A549 (cell line): ENCODE results near the gene LRG1. TPM values are rescaled to one million over a fixed set of nuclear protein-coding genes. Genes with fewer than 3 reads are reported as not detected.

Experiments used
- ATAC-seq, 2 experiments: fragments of 200-7000 bp in 1 of 2; fragments of >200 bp in 1 of 2; cut with Nextera tagmentation in 1 of 2; cut with Tn5 transposase in 1 of 2; 3 replicates each; pipeline versions ENCODE4 v1.8.0 to v1.9.1; 2018 to 2020; ENCODE audit warnings: mild to moderate bottlenecking in 1 of 2, moderate library complexity in 1 of 2
- CTCF ChIA-PET: fragments of 300-600 bp; sonication (Branson Sonifier 250); formaldehyde crosslinking; extraction: SDS; loops from one replicate; lab custom pipeline; 2021; ENCODE audit warnings: antibody characterized with exemption, inconsistent platforms; lab: Yijun Ruan, JAX
- POLR2A ChIA-PET: fragments of 350-600 bp; formaldehyde crosslinking; extraction: SDS; loops from one replicate; lab custom pipeline; 2021; ENCODE audit warnings: antibody characterized with exemption, inconsistent platforms; lab: Yijun Ruan, JAX
- DNase-seq, 2 experiments: peaks; one replicate each; pipeline versions ENCODE4 v3.0.0 to v3.0.0-alpha.2; 2011 to 2016; ENCODE audit warnings: low read depth in 1 of 2, low spot score in 1 of 2
- FAIRE-seq: peaks from 2 replicates; lab custom pipeline; 2011; peaks lifted over from hg19 to GRCh38; lab: Jason Lieb, UNC
- H3K27ac ChIP-seq, 2 experiments: fragments of >200 bp; sonication (Bioruptor Twin); formaldehyde crosslinking; 3 replicates each; pipeline ENCODE4 v1.5.1; 2016 to 2017
- H3K4me1 ChIP-seq: fragments of >200 bp; sonication (Bioruptor Twin); formaldehyde crosslinking; 3 replicates; pipeline ENCODE4 v1.6.1; 2016
- H3K4me2 ChIP-seq: fragments of >200 bp; sonication (Bioruptor Twin); formaldehyde crosslinking; 3 replicates; pipeline ENCODE4 v1.6.1; 2016
- H3K4me3 ChIP-seq: fragments of >200 bp; sonication (Bioruptor Twin); formaldehyde crosslinking; 3 replicates; pipeline ENCODE4 v1.5.1; 2016
- H3K9me3 ChIP-seq: fragments of >200 bp; sonication (Bioruptor Twin); formaldehyde crosslinking; 3 replicates; pipeline ENCODE4 v1.6.1; 2016
- CTCF ChIP-seq: fragments of >200 bp; sonication (Bioruptor Twin); formaldehyde crosslinking; IDR thresholded peaks from 3 replicates; pipeline ENCODE4 v1.5.1; 2016
- E2F6 ChIP-seq: IDR thresholded peaks from 2 replicates; pipeline ENCODE4 v1.6.1; 2012; ENCODE audit warnings: low read depth, borderline replicate concordance
- ELK1 ChIP-seq: fragments of 150-350 bp; IDR thresholded peaks from 2 replicates; pipeline ENCODE4 v1.6.1; 2014; ENCODE audit warnings: low read depth, mild to moderate bottlenecking, low read length
- FOSL2 ChIP-seq, 2 experiments: fragments of 450-650 bp in 1 of 2; fragments of >200 bp in 1 of 2; sonication (Bioruptor Twin) in 1 of 2; formaldehyde crosslinking; IDR thresholded peaks; 2 replicates each; pipeline versions ENCODE4 v1.5.0 to v1.6.1; 2016 to 2020; ENCODE audit warnings: mild to moderate bottlenecking in 1 of 2, moderate library complexity in 1 of 2
- FOXS1 ChIP-seq: fragments of 250-450 bp; sonication (Bioruptor Pico); IDR thresholded peaks from 2 replicates; pipeline ENCODE4 v1.5.0; 2020; ENCODE audit warnings: mild to moderate bottlenecking, moderate library complexity
- GATA3 ChIP-seq: IDR thresholded peaks from 2 replicates; pipeline ENCODE4 v1.6.1; 2012; ENCODE audit warnings: borderline replicate concordance
- HDAC2 ChIP-seq: fragments of 200-600 bp; sonication (generic); IDR thresholded peaks from 2 replicates; pipeline ENCODE4 v1.6.1; 2016
- HES2 ChIP-seq: fragments of >200 bp; sonication (Bioruptor Twin); formaldehyde crosslinking; IDR thresholded peaks from 2 replicates; pipeline ENCODE4 v1.6.1; 2016
- JUNB ChIP-seq: fragments of >200 bp; sonication (Bioruptor Twin); formaldehyde crosslinking; IDR thresholded peaks from 2 replicates; pipeline ENCODE4 v1.6.1; 2016
- MAFK ChIP-seq: fragments of 450-650 bp; IDR thresholded peaks from 2 replicates; pipeline ENCODE4 v1.6.1; 2014; ENCODE audit not compliant: partially characterized antibody
- MYC ChIP-seq: IDR thresholded peaks from 2 replicates; pipeline ENCODE4 v1.6.1; 2012; ENCODE audit warnings: mild to moderate bottlenecking, inconsistent platforms, low read length, improper control_type of control experiment, borderline replicate concordance
- NFE2L2 ChIP-seq: fragments of 150-350 bp; conservative IDR thresholded peaks from 2 replicates; pipeline ENCODE4 v1.6.1; 2014; ENCODE audit warnings: low read length
- PBX3 ChIP-seq: IDR thresholded peaks from 2 replicates; pipeline ENCODE4 v1.6.1; 2012
- REST ChIP-seq: fragments of 200-600 bp; sonication (generic); IDR thresholded peaks from 2 replicates; pipeline ENCODE4 v1.6.1; 2016; ENCODE audit warnings: antibody characterized with exemption, mild to moderate bottlenecking, moderate library complexity
- RFX5 ChIP-seq: fragments of 450-650 bp; IDR thresholded peaks from 2 replicates; pipeline ENCODE4 v1.7.1; 2014; ENCODE audit warnings: antibody characterized with exemption, mild to moderate bottlenecking, moderate library complexity
- RNF2 ChIP-seq: fragments of 200-600 bp; sonication (generic); IDR thresholded peaks from 2 replicates; pipeline ENCODE4 v1.6.1; 2016; ENCODE audit warnings: low read depth, mild to moderate bottlenecking, antibody characterized with exemption, moderate library complexity, borderline replicate concordance
- SMC3 ChIP-seq: fragments of >200 bp; sonication (Bioruptor Twin); formaldehyde crosslinking; IDR thresholded peaks from 3 replicates; pipeline ENCODE4 v1.6.1; 2018; ENCODE audit warnings: inconsistent platforms
- TFCP2L1 ChIP-seq: fragments of 250-450 bp; sonication (Bioruptor Pico); IDR thresholded peaks from 2 replicates; pipeline ENCODE4 v1.5.0; 2021; ENCODE audit warnings: mild to moderate bottlenecking
- WGBS: methylation state at CpG from one replicate; pipeline ENCODE4 v1.1.6; 2017; ENCODE audit errors: missing lambda C conversion rate; 5-methylcytosine and 5-hydroxymethylcytosine counted together
- polyA plus RNA-seq, 4 experiments: library from polyadenylated mRNA; depleted of rRNA in 3 of 4; stranded (reverse); fragments of >200 nt; fragmentation: RNase III in 1 of 4; extraction: RNeasy Plus Mini Kit Qiagen cat#74134 plus additional on column Dnase treatment in 1 of 4; gene quantifications; 2 replicates in 3 of 4; 3 replicates in 1 of 4; pipeline ENCODE4 v1.2.3, GENCODE V29; 2011 to 2017

The LRG1 gene
- polyA plus RNA-seq, 2 of the 4 experiments (the other 2 are of a cell fraction), result 0.18 TPM; not detected in 1

- no peak for FAIRE-seq
- Histone ChIP-seq H3K4me3 (no peak overlapping the region), H3K27ac (no peak overlapping the region), H3K4me1 (no peaks in the 10 kb centered on the region), H3K4me2 (no peak overlapping the region), H3K9me3 (no peaks in the 10 kb centered on the region)
- no peak for TF ChIP-seq HDAC2
- TF ChIP-seq ELK1, result no peak
- TF ChIP-seq PBX3, result no peak
- TF ChIP-seq FOSL2 (IDR thresholded peaks at IDR 0.05), result no peak
- no peak for TF ChIP-seq FOSL2 (CRISPR knock-in tag; IDR thresholded peaks at IDR 0.05)
- no peak for TF ChIP-seq CTCF
- no peak for TF ChIP-seq MAFK
- no peak for TF ChIP-seq MYC
- TF ChIP-seq E2F6, result no peak
- no peak for TF ChIP-seq REST
- no peak for TF ChIP-seq GATA3
- TF ChIP-seq TFCP2L1, result no peak
- no peak for TF ChIP-seq RFX5
- no peak for TF ChIP-seq SMC3
- no peak for TF ChIP-seq HES2
- no peak for TF ChIP-seq FOXS1 (CRISPR knock-in tag)
- TF ChIP-seq RNF2, result no peak
- no peak for TF ChIP-seq JUNB
- no peak for TF ChIP-seq NFE2L2
- no peak for ATAC-seq
- WGBS, result 95% methylated on average over 7 of the region's 10 CpGs
- ChIA-PET CTCF (interaction anchor here (1.3 to 3.1 kb wide), 2 partner anchors 19 to 21 kb away, joined by 4 to 14 read pairs; no protein-coding TSS in a partner anchor), POLR2A (no interaction called here)
- no peak for DNase-seq
Measured at GRCh38 chr19:4503825-4504170, 36.0 kb downstream of the LRG1 start.
